K562 (cell line): ENCODE data around the gene GCN1. TPM values are rescaled to one million over a fixed set of nuclear protein-coding genes. Genes with fewer than 3 reads are reported as not detected.
A peak's percentile ranks its signal among the peaks of the same experiment; 100 is the strongest.

Source experiments
- CBFB ChIP-seq: sonication (generic); formaldehyde crosslinking; IDR thresholded peaks from 2 replicates; pipeline ENCODE4 v1.4.0; 2020; ENCODE audit warnings: mild to moderate bottlenecking, missing genetic modification reagents
- CBX1 ChIP-seq: sonication (generic); IDR thresholded peaks from 2 replicates; pipeline ENCODE4 v1.6.1; 2016; ENCODE audit warnings: antibody characterized with exemption, low read depth, mild to moderate bottlenecking
- DPF2 ChIP-seq: fragments of 450-650 bp; IDR thresholded peaks from 2 replicates; pipeline ENCODE4 v1.6.1; 2016
- FOXK2 ChIP-seq, 2 experiments: fragments of 450-650 bp; IDR thresholded peaks in 1 of 2; conservative IDR thresholded peaks in 1 of 2; 2 replicates each; pipeline ENCODE4 v1.6.1; 2016; ENCODE audit warnings: low read depth in 2 of 2, mild to moderate bottlenecking in 1 of 2
- FOXM1 ChIP-seq, 2 experiments: fragments of 450-650 bp in 1 of 2; sonication (generic) in 1 of 2; formaldehyde crosslinking in 1 of 2; IDR thresholded peaks; 2 replicates each; pipeline versions ENCODE4 v1.6.1 to v1.9.0; 2017 to 2022; ENCODE audit warnings: low read depth in 2 of 2, mild to moderate bottlenecking in 2 of 2, missing genetic modification reagents in 1 of 2, moderate library complexity in 1 of 2
- GABPB1 ChIP-seq: sonication (generic); formaldehyde crosslinking; IDR thresholded peaks from 2 replicates; pipeline ENCODE4 v1.8.0; 2022; ENCODE audit warnings: mild to moderate bottlenecking, missing genetic modification reagents
- HCFC1 ChIP-seq: IDR thresholded peaks from 2 replicates; pipeline ENCODE4 v1.6.1; 2012; ENCODE audit warnings: low read depth, low read length, improper control_type of control experiment
- PHF8 ChIP-seq: fragments of 200-600 bp; sonication (generic); IDR thresholded peaks from 2 replicates; pipeline ENCODE4 v1.6.1; 2012; ENCODE audit warnings: mixed run types, mild to moderate bottlenecking, inconsistent platforms, low read length, moderate library complexity, borderline replicate concordance
- SAP30 ChIP-seq: fragments of 200-600 bp; sonication (generic); IDR thresholded peaks from 2 replicates; pipeline ENCODE4 v1.6.1; 2012; ENCODE audit warnings: borderline replicate concordance, low read depth, mild to moderate bottlenecking, moderate library complexity, low read length, control low read depth, inconsistent platforms; ENCODE audit not compliant: insufficient read depth, poor library complexity, severe bottlenecking
- ZBED1 ChIP-seq: IDR thresholded peaks from 2 replicates; pipeline ENCODE4 v1.6.1; 2014
- ZNF121 ChIP-seq: sonication (generic); formaldehyde crosslinking; conservative IDR thresholded peaks from 2 replicates; pipeline ENCODE4 v1.8.0; 2022; ENCODE audit warnings: missing genetic modification reagents
- ZNF589 ChIP-seq: fragments of 200-800 bp; sonication (Bioruptor generic); IDR thresholded peaks from 2 replicates; pipeline ENCODE4 v1.6.1; 2016; ENCODE audit warnings: low read depth, missing genetic modification characterization, missing compliant biosample characterization
- polyA plus RNA-seq, 8 experiments: library from polyadenylated mRNA; depleted of rRNA in 4 of 8; stranded (reverse) in 5 of 8; unstranded in 3 of 8; fragments of >200 nt; fragmentation: Nextera tagmentation in 2 of 8; fragmentation: Illumina TruSeq in 1 of 8; extraction: Ambion mirVana in 2 of 8; extraction: Trizol in 1 of 8; gene quantifications; 2 replicates each; pipeline versions ENCODE4 v1.2.1 to v1.2.3, GENCODE V29; 2011 to 2014; ENCODE audit warnings: inconsistent platforms in 1 of 8, missing spikeins in 1 of 8
- total RNA-seq, 7 experiments: library from RNA; depleted of rRNA in 6 of 7; stranded (reverse); fragments of >200 nt in 6 of 7; fragmentation: Illumina TruSeq in 2 of 7; extraction: Trizol in 2 of 7; gene quantifications; 2 replicates each; pipeline versions ENCODE4 v1.2.1 to v1.2.3, GENCODE V29; 2011 to 2021; ENCODE audit warnings: low replicate concordance in 1 of 7
- TF ChIP-seq, protein P1 (sequence below): sonication (generic); formaldehyde crosslinking; IDR thresholded peaks from 2 replicates; pipeline ENCODE4 v1.8.0; 2023; ENCODE audit warnings: mild to moderate bottlenecking, missing genetic modification reagents
- TF ChIP-seq, protein P2 (sequence below): sonication (generic); formaldehyde crosslinking; IDR thresholded peaks from 2 replicates; pipeline ENCODE4 v1.8.0; 2022; ENCODE audit warnings: missing genetic modification reagents, mild to moderate bottlenecking, borderline replicate concordance
- TF ChIP-seq, protein P3 (sequence below): IDR thresholded peaks from 3 replicates; pipeline ENCODE4 v1.6.1; 2011; ENCODE audit warnings: borderline replicate concordance, mild to moderate bottlenecking, moderate library complexity; ENCODE audit not compliant: insufficient read length; ENCODE audit errors: extremely low read depth
- TF ChIP-seq, protein P4 (sequence below): fragments of 250-450 bp; sonication (Bioruptor Pico); IDR thresholded peaks from 2 replicates; pipeline ENCODE4 v1.4.0; 2020; ENCODE audit warnings: mild to moderate bottlenecking

The GCN1 gene
- total and polyA plus RNA-seq, 9 of the 15 experiments (the other 6 are each of a cell fraction or from before 2014, with no cell fraction given), result 11.9 to 190 (median 51.7) TPM

DNA sequence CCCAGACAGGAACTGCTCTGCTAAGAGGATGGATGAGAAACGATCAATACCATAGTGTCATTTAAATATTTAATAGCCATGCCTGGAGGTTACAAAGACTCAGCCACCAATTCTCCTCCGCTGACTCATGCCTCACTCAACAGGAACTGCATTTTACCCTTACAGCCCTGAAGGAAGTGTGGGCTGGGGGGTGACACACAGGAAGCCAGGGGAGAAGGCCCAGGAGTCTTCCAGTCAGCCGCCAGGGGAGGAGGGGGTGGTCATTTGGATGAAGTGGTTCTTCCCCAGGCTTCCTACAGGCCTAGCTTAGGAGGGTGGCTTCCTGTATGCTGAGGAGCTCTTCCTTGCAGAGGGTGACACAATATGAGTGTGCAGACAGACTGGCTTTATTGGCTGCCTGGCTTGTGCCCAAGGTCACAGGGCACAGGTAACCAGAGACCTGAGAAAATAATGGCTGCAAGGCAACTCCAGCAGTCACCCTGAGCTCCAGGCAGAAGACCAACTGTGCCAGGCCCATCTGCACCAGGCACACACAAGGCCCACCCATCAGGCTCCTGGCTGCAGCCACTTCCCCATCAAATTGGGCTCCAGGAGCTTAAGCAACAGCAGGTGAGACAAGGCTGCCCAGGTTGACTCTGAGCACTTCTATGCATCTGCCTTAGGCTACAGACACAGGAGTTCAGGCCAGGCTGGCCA, 36.9 kb upstream of the GCN1 start (continued):
- TF ChIP-seq, protein P1, sequence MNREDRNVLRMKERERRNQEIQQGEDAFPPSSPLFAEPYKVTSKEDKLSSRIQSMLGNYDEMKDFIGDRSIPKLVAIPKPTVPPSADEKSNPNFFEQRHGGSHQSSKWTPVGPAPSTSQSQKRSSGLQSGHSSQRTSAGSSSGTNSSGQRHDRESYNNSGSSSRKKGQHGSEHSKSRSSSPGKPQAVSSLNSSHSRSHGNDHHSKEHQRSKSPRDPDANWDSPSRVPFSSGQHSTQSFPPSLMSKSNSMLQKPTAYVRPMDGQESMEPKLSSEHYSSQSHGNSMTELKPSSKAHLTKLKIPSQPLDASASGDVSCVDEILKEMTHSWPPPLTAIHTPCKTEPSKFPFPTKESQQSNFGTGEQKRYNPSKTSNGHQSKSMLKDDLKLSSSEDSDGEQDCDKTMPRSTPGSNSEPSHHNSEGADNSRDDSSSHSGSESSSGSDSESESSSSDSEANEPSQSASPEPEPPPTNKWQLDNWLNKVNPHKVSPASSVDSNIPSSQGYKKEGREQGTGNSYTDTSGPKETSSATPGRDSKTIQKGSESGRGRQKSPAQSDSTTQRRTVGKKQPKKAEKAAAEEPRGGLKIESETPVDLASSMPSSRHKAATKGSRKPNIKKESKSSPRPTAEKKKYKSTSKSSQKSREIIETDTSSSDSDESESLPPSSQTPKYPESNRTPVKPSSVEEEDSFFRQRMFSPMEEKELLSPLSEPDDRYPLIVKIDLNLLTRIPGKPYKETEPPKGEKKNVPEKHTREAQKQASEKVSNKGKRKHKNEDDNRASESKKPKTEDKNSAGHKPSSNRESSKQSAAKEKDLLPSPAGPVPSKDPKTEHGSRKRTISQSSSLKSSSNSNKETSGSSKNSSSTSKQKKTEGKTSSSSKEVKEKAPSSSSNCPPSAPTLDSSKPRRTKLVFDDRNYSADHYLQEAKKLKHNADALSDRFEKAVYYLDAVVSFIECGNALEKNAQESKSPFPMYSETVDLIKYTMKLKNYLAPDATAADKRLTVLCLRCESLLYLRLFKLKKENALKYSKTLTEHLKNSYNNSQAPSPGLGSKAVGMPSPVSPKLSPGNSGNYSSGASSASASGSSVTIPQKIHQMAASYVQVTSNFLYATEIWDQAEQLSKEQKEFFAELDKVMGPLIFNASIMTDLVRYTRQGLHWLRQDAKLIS (CRISPR knock-in tag), result no peak
- TF ChIP-seq, protein P2, sequence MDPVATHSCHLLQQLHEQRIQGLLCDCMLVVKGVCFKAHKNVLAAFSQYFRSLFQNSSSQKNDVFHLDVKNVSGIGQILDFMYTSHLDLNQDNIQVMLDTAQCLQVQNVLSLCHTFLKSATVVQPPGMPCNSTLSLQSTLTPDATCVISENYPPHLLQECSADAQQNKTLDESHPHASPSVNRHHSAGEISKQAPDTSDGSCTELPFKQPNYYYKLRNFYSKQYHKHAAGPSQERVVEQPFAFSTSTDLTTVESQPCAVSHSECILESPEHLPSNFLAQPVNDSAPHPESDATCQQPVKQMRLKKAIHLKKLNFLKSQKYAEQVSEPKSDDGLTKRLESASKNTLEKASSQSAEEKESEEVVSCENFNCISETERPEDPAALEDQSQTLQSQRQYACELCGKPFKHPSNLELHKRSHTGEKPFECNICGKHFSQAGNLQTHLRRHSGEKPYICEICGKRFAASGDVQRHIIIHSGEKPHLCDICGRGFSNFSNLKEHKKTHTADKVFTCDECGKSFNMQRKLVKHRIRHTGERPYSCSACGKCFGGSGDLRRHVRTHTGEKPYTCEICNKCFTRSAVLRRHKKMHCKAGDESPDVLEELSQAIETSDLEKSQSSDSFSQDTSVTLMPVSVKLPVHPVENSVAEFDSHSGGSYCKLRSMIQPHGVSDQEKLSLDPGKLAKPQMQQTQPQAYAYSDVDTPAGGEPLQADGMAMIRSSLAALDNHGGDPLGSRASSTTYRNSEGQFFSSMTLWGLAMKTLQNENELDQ (CRISPR knock-in tag), result no peak
- TF ChIP-seq FOXM1 (IDR thresholded peaks at IDR 0.05; ENCODE audit: low read depth), result no peak
- TF ChIP-seq FOXM1 (CRISPR knock-in tag; IDR thresholded peaks at IDR 0.05; ENCODE audit: low read depth), result no peak
- TF ChIP-seq, protein P3, sequence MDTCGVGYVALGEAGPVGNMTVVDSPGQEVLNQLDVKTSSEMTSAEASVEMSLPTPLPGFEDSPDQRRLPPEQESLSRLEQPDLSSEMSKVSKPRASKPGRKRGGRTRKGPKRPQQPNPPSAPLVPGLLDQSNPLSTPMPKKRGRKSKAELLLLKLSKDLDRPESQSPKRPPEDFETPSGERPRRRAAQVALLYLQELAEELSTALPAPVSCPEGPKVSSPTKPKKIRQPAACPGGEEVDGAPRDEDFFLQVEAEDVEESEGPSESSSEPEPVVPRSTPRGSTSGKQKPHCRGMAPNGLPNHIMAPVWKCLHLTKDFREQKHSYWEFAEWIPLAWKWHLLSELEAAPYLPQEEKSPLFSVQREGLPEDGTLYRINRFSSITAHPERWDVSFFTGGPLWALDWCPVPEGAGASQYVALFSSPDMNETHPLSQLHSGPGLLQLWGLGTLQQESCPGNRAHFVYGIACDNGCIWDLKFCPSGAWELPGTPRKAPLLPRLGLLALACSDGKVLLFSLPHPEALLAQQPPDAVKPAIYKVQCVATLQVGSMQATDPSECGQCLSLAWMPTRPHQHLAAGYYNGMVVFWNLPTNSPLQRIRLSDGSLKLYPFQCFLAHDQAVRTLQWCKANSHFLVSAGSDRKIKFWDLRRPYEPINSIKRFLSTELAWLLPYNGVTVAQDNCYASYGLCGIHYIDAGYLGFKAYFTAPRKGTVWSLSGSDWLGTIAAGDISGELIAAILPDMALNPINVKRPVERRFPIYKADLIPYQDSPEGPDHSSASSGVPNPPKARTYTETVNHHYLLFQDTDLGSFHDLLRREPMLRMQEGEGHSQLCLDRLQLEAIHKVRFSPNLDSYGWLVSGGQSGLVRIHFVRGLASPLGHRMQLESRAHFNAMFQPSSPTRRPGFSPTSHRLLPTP, result no peak
- peak; percentile 87 for TF ChIP-seq DPF2
- TF ChIP-seq CBX1, result no peak
- no peak for TF ChIP-seq ZNF121 (CRISPR knock-in tag)
- TF ChIP-seq, protein P4, sequence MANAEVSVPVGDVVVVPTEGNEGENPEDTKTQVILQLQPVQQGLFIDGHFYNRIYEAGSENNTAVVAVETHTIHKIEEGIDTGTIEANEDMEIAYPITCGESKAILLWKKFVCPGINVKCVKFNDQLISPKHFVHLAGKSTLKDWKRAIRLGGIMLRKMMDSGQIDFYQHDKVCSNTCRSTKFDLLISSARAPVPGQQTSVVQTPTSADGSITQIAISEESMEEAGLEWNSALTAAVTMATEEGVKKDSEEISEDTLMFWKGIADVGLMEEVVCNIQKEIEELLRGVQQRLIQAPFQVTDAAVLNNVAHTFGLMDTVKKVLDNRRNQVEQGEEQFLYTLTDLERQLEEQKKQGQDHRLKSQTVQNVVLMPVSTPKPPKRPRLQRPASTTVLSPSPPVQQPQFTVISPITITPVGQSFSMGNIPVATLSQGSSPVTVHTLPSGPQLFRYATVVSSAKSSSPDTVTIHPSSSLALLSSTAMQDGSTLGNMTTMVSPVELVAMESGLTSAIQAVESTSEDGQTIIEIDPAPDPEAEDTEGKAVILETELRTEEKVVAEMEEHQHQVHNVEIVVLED (CRISPR knock-in tag), result no peak
- peak in 1 of 2 experiments; percentile 23; a peak in 1 of 4 replicates for TF ChIP-seq FOXK2 (conservative IDR thresholded peaks at IDR 0.05 in 1 of 2, IDR thresholded peaks at IDR 0.05 in 1 of 2; ENCODE audit: low read depth in 2 of 2)
- no peak for TF ChIP-seq CBFB
- no peak; the same call in 1 of the 2 replicates for TF ChIP-seq PHF8
- TF ChIP-seq SAP30, result no peak
- no peak for TF ChIP-seq ZNF589 (CRISPR knock-in tag)
- no peak for TF ChIP-seq HCFC1
- TF ChIP-seq GABPB1, result peak; percentile 39; the same call in 1 of the 2 replicates
- no peak for TF ChIP-seq ZBED1
